GF-D8 (cell line): ENCODE measurements around the gene ZNF831.

Experiments
- DNase-seq: peaks from one replicate; lab custom pipeline; 2025; lab: John Stamatoyannopoulos, UW

The ZNF831 gene

DNA sequence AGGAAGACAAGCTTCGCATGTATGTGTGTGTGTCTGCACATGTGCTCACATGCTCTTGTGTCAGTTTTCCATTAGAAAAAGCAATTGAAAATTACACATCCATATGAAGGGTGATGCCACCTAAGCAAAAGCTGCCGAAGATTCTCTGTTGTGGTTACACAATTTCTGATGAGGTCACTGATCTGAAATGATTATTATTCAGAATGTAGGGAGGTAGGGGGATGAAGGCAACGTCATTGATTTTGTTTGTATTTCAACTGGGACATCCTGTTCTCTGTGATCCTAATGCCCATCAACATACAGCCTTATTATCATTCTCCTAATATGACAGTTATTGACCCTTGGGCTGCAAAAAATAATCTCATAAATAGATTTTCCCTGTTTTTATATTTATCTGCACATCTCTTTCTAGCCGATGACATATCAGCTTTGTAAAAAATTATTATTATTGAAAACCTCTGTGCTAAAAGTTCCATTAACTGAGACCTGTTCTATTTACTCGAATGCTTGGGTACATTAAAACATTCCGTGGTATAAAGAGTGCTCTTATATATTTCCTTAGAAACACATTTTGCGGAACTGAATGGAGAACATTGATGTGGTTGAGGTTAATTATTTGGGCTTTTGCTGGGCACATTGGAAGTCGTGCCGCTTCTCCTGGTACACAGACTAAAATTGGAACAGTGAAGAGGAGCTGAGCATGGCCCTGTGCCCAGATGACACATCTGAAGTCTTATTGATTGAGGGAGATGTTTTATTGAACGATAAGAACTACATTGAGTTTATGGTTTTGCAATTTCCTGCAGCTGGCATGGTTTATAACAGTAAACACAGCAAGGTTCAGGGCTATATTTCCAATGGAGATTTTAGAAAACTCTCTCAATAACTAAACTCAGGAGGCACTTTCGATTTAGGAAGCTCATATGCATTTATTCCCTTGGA, 51.3 kb downstream of the ZNF831 start:
- no peak for DNase-seq

DNA sequence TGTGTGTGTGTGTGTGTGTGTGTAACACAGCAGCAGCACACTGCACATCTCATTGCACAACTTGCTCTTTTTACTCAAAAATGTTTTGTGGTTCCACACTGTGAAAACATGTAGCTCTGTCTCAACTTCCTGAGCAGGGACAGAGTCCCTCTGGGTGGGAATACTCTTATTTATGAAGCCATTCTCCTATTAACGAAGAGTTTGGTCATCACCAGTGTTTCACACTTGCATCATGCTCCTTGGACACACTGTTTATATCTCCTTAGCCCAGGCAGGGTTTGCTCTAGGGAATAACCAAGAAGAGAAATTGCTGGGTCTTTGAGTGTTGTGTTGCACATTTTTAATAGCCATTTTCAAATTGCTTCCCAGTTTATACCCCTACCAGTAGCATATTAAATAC, 53.6 kb downstream of the ZNF831 start:
- DNase-seq = peak; percentile 29

DNA sequence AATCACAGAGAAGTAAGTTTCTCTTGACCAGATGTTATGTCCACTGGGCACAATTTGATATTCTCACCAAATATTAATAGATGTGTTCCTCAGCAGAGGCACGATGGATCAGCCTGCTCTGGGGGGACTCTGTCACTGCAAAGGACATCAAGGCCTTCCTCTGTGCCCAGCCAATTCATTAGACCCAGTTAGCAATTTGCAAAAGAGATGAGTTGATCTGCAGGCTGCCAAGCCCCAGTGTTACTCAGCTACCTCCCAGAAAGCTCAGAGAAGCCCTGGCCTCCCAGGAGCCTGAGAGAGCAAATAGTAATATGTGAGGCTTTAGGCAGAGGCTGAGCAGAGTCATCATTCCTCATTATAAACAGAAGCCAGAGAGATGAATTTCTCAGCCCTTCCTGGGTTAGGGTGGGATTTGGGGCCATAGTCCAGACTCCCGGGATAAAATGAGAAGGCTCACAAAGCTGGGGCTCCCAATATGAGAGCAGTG, 54.2 kb downstream of the ZNF831 start:
- no peak for DNase-seq

DNA sequence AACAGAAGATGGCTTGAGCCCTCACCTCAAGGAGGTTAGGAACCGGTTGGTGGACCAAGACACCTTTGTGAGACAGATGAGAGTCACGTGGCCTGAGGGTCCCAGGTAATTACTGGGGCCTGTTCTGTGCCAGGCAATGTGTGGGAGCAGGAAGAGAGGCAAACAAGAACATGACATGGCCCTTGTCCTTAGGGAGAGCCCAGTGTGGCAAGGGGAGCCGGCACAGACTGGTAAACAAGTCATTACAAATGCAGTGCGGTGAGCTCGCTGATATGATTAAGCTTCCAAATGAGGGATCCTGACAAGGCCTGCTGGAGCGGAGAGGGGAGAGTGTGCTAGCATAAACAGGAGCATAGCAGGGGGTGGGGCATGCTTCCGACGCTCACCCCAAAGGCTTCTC, 55.6 kb downstream of the ZNF831 start:
- no peak for DNase-seq

DNA sequence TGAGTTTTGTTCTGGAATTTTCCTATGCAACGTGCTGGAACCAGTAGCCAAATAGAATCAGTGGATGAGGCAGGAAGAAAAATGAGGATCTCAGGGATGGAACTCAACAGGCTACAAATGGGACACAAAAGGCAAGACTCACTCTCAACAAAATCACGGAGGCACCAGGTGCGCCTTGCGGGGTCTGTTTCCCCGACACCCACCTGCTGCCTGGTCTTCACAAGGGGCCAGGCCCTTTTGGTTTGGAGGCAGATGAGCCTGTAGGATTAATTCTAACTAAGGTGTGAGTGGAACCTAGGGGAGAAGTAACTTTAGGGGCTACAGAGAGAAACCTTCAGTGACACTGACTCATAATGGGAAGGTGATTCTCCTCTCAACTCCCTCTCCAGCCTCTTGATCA, 56.5 kb downstream of the ZNF831 start:
- no peak for DNase-seq

DNA sequence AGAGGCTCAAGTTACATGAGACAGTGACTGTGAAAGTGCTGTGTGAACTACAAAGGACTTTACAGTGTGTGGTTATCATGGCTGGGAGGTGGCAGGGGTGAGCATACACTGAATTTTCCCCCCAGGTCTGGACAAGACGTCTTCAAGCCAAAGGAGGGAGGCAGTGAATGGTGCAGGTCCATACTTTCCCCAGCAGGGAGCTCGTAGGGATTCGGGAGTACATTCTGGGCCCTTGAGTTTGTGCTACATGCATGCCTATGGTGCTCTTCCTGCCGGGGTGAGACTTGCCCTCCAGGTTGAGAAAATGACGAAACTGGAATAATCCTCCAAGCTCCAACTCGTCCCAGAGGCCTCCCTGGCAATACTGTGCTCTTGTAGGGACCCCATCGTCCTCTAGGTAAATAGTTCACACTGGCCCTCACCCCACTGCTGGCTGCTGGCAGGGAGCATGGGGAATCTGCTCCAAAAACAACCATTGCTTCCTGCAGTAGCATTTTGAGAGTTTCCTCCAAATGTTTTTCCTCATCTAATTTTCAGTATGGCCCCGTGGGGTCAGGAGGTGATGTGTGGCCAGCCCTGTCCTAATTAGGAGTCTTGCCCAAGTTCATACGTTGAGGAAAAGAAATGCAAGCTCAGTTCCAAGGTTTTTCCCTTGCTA, 57.6 kb downstream of the ZNF831 start:
- no peak for DNase-seq

DNA sequence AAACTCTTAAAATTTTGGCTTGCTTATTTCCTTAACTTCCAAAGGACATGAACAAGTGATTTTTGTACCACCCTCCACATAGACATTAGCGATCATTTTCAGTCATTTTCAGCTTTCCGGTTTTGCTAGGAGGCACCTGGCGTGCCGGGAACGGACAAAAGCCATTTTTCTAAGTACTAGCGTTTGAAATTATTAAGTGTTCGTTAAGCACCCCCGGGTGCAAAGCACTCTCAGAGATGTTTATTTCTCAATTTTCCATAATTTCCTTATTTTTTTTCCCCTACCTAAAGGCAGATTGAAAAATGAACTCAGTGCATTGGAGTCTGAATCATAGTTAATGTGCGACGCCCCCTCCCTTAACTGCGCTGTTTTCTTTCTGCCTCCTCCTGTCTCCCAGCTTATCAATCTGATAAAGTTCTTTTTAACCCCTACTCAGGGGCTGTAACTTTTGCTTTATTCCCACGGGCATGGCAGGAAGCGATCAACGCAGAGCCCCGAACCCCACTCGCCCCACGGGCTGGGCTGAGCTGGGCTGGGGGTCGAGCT, 58.2 kb downstream of the ZNF831 start:
- no peak for DNase-seq

DNA sequence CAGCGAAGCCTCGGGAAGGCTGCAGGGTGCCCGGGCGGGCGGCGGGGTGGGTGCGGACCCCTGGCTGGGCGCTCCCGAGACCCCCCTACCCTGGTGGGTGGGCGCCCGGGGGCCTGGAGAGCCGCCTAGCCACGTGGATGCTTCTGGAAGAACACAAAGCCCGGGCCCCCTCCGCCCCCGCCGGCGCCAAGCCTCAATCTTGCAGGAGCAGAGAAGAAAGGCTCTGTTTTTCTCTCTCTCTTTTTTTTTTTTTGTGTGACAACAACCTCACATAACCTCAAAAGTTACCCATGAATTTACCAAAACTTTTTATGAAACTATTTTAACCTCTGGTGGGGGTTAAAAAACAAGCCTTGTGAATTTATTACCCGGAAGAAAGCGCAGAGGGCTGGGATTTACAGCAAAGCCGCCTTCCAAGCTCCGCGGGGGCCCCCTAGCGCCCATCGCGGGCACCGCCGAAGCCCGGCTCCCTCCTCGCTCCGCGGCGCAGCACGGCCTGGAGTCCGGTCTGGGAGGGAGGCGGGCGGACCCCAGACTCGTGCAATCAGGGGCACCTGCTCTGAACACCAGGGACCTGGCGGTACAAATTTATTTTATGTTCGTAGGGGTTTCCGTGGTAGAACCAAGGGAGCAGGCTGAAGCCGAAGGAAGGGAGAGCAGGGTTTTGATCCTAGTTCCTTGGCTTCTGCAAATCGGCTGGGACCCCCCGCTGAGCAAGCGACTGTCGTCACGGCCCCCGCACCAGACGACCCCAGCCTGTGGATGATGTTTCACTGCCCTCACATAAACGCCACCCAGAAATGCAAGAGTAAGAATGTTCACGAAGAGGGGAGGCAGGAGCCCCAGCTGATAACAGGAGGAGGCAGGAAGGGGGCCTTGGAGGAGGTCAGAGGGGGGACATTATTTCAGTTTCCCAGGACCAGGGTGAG, 58.9 kb downstream of the ZNF831 start:
- DNase-seq = peak; percentile 21

DNA sequence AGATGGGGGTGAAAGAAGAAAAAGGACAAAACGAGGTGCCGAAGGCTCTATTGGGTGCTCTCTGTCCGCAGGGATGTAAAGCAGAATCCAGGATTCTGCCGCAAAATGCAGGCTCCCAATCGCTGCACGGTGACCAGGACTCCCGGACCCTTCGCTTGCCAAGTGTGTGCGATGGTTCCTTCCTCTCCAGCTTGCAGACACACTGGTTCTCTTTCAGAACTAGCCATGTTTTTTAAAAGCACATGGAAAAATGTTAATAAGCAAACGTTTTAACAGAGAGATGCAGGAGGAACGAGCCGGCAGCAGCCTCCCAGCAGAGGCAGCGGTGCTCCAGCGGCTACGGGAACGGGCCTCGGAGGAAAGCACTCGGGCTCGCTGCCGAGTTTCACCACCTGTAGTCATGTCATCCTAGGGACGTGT, 59.6 kb downstream of the ZNF831 start:
- no peak for DNase-seq

DNA sequence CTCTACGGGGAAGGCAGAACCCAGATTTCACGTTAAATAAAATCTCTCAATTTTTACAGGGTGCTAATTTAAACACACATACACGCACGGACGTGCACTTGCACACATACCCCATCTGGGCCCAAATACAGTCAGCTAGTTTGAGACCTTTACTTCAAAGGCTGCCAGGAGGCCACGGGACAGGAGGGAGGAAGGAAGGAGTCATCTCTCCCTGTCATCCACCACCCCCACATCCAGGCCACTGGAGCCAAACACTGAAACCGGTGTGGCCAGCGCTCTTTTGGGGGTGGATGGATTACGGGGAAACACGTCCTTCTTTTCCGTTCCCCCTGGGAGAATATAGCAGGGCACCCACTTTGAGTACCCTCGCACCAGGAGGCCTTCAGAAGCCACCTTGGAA, 60.1 kb downstream of the ZNF831 start:
- DNase-seq = no peak

DNA sequence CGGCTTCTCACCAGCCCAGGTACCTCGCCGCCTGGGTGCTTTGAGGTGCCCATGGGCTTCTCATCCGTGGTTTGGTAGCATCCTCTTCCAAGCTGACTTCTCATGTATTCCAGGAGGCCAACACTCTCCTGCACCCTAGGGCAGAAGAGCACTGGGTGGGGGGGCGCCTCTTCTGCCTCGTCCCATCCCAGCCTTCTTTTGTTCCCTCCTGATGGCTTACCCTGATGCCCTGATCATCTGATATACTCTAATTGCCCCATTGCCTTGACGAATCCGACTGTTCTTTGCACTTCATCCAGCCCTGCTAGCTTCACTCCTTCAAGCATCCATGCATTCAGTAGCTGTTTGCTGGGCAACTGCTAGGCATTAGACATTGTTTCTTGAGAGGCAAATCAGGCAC, 60.6 kb downstream of the ZNF831 start:
- DNase-seq = no peak

DNA sequence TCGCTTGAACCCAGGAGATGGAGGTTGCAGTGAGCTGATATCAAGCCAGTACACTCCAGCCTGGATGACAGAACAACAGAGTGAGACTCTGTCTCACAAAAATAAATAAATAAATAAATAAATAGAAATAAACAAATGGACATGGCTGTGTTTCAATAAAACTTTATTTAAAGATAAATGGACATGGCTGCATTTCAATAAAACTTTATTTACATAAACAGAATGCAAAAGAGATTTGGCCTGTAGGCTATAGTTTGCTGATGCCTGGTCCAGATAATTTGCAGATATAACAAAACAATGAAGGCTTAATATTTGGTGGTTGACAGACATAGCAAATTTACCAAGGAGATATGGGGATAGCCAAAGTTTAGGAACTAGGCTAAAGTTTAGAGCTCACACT, 66.8 kb downstream of the ZNF831 start:
- DNase-seq = no peak

DNA sequence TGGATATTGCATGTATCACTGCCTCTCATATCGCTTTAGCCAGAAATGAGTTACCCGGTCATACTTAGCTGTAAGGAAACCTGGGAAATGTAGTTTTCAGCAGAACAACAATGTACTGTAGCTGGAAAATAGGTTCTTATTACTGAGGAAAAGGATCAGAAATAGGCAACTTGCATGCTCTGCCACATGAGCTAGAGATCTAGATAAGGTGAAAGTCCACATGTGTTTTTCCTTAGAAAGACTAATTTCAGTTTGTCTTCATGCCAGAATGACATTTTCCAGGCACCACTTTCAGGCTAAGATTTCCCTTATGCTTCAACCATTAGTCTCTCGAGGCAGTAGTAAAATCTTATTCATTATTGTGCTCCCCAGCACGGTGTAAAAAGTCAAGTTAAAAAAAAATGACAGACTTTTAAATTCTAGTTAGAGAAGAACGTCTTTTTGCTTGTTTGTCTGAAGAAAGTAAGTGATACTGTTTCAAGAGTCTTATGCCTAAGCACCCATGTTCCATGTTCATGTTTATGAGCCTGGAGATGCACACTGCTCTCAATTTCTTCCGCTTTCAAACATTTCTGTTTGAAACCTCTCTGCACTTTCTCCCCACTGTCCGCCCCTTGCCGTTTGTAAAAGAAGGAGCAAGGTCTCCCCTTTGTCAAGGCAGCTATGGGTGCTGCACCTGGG, 67.6 kb downstream of the ZNF831 start:
- no peak for DNase-seq

DNA sequence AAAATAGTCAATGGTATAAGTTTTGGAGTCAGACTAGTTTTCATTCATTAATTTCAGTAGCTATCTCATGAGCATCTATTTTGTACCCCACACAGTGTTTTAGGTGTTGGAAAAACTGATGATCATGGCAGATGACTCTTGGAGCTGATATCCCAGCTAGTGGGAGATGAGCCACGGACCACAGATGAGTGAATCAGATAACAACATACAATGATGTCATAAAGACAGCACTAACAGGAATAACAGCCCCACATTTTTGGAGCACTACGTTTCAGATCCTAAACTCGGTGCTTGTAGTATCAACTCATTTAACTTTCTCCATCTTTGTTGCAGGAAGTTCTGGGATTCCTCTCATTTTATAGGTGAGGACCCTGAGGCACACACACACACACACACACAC, 69.0 kb downstream of the ZNF831 start:
- no peak for DNase-seq

DNA sequence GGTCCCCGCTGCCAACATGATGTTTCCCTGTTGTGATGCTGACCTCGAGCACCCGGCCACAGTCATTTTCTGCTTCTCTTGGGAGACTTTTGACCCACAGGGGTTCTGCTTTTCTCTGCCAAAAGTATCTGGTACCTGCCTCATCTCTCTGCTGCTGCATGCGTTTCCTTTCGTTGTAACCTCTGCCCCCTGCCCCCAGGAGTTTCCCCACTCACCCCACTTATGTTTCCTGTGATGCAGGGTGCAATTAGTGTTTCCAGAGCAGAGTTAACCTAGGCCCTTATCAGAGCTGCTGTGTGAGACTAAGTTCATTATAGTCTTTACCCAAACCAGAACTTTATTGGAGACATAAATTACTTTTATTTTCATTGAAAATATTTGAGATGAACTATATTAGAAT, 71.6 kb downstream of the ZNF831 start:
- DNase-seq = no peak

DNA sequence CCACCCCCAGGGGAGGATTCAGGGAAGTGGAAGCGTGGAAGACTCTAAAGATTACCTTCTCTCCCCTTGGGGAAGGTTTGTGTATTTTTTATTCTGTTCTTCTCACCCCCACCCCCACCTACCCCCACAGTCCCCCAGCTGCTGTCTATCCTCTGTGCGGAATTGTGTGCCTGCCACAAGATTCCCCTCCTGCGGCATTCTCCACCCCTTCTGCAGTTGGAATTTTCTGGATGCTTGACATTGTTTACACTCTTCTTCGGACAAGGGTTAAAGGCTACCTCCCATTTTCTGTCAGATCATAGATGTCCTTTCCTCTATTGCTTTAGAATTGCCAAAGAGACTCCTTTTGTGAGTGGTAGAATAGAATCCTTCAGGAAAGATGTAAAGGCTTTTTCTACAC, 76.4 kb downstream of the ZNF831 start:
- DNase-seq = no peak

DNA sequence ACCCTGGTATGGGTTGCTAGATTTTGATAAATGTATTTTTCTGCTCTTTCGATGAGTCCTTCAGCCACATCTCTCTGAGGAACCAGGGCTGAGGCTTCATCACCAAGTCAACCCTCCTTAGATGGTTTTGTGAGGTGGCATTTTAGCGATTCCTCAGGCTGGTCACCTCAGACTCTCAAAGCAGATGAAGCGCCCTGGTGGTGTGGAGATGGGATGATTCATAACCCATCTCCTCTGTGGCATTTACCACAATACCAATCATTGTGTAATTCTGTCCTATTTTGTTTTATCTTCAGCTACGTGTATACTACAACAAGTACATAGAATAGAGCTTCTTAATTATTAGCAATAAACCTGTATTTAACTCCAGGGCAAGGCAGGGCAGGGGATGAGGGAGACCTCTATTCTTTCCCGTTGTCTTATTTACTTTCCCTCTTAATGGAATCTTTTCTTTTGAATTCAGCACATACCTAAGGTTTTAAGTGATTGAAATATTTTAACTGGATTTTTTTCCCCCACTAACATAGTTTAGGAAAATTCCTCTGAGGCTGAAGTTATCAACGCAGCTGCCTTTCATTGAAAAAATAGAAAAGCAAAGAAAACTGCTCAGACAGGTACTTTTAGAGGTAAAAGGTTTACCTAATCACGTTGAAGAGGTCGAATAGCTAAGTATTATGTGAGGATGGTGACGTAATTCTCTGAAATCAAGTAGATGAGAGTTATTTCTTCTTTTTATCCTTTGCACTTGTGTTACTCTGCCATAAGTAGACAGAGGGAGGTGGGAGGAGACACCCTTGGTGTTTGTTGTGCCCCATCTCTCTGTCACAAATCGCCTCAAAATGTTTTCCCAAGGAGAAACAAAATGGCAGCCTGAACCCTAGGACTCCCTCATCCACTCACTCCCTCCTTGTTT, 79.3 kb downstream of the ZNF831 start:
- no peak for DNase-seq

DNA sequence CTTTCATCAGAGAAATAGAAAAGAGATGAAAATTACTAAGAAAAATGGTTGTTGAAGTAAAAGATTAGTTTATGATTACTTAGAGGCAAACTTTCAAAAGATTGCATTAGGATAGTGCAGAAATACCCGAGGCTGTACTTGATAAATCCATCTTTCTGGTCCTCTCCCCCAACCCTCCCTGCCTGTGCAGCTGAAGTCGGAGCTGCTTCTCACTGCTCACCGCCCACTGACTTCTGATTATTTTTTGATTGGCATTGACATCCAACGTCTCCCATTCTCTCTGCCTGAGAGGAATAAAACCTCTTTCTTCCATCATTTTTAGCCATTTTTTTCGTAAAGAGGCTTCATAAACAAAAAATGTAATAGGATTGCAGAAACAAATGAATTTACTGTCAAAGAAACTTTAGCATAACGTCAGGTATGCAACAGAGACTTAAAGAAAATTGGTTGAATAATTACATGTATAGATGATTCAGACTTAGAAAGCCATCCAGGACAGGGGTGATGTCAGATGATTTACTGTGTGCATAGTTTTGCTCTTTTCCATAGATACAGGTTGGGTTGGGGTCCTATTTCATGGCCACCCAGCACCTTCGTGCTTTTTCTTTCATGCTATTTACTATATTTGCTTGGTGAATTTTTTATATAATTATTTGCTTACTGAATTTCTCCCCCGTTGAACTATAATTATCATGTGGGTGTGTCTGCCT, 83.2 kb downstream of the ZNF831 start:
- DNase-seq = no peak
